H1 (cell line): Measurements from ENCODE around the gene UMOD. TPM values are rescaled to one million over a fixed set of nuclear protein-coding genes. Genes with fewer than 3 reads are reported as not detected.

ENCODE experiments used
- CTCF ChIA-PET: fragments of 300-600 bp; sonication (Branson Sonifier 250); formaldehyde crosslinking; loops from one replicate; lab custom pipeline; 2021; ENCODE audit not compliant: partially characterized antibody; lab: Charles Lee
- POLR2A ChIA-PET: fragments of 300-600 bp; sonication (Branson Sonifier 250); formaldehyde crosslinking; loops from one replicate; lab custom pipeline; 2021; ENCODE audit warnings: inconsistent platforms; ENCODE audit not compliant: partially characterized antibody; lab: Charles Lee
- DNase-seq, 2 experiments: peaks; one replicate each; pipeline versions ENCODE4 v3.0.0 to v3.0.0-alpha.2; 2010 to 2022; ENCODE audit warnings: low spot score in 2 of 2, low read depth in 1 of 2, mixed read lengths in 1 of 2
- FAIRE-seq: peaks from 2 replicates; lab custom pipeline; 2011; peaks lifted over from hg19 to GRCh38; lab: Jason Lieb, UNC
- H2AFZ ChIP-seq: 2 replicates; pipeline ENCODE4 v1.8.1; 2012; ENCODE audit warnings: low read length, inconsistent platforms
- H2AK5ac ChIP-seq: 2 replicates; pipeline ENCODE4 v1.6.1; 2013; ENCODE audit warnings: low read depth, low read length
- H2BK120ac ChIP-seq: replicated peaks from 2 replicates; pipeline ENCODE3; 2013; ENCODE audit warnings: low read depth, low read length, inconsistent platforms
- H2BK12ac ChIP-seq: 2 replicates; pipeline ENCODE4 v1.6.1; 2013; ENCODE audit warnings: low read depth, low read length
- H2BK15ac ChIP-seq: 2 replicates; pipeline ENCODE4 v1.6.1; 2013; ENCODE audit warnings: low read length
- H2BK20ac ChIP-seq: 2 replicates; pipeline ENCODE4 v1.6.1; 2013; ENCODE audit warnings: low read length
- H2BK5ac ChIP-seq: 2 replicates; pipeline ENCODE4 v1.6.1; 2013; ENCODE audit warnings: low read depth, low read length
- H3K14ac ChIP-seq: 2 replicates; pipeline ENCODE4 v1.6.1; 2013; ENCODE audit warnings: inconsistent platforms; ENCODE audit not compliant: insufficient read length
- H3K18ac ChIP-seq: 2 replicates; pipeline ENCODE4 v1.6.1; 2013; ENCODE audit warnings: low read length; ENCODE audit errors: extremely low read depth
- H3K23ac ChIP-seq: 2 replicates; pipeline ENCODE4 v1.6.1; 2013; ENCODE audit warnings: inconsistent platforms; ENCODE audit not compliant: insufficient read length
- H3K23me2 ChIP-seq: 2 replicates; pipeline ENCODE4 v1.6.1; 2013; ENCODE audit warnings: low read depth, low read length
- H3K27ac ChIP-seq: 2 replicates; pipeline ENCODE4 v1.6.1; 2011; ENCODE audit warnings: low read depth, low read length, inconsistent platforms
- H3K27me3 ChIP-seq, 4 experiments: replicated peaks in 1 of 4; 1 replicate in 1 of 4; 2 replicates in 3 of 4; pipeline versions ENCODE4 v1.6.1 to v1.8.1; 2011 to 2013; ENCODE audit warnings: low read length in 3 of 4, mild to moderate bottlenecking in 3 of 4, inconsistent platforms in 2 of 4, mixed read lengths in 2 of 4, moderate library complexity in 1 of 4; ENCODE audit not compliant: control insufficient read depth in 3 of 4, insufficient read depth in 3 of 4; ENCODE audit errors: extremely low read depth in 1 of 4
- H3K36me3 ChIP-seq, 4 experiments: 2 replicates each; pipeline versions ENCODE4 v1.6.1 to v1.8.1; 2011 to 2013; ENCODE audit warnings: mild to moderate bottlenecking in 4 of 4, low read length in 3 of 4, moderate library complexity in 2 of 4, control low read depth in 1 of 4, inconsistent platforms in 1 of 4; ENCODE audit not compliant: insufficient read depth in 4 of 4, control insufficient read depth in 2 of 4
- H3K4ac ChIP-seq: replicated peaks from 2 replicates; pipeline ENCODE3; 2013; ENCODE audit warnings: low read length, low read depth, mixed read lengths, inconsistent platforms; ENCODE audit not compliant: insufficient read length
- H3K4me1 ChIP-seq, 4 experiments: replicated peaks in 1 of 4; 1 replicate in 1 of 4; 2 replicates in 3 of 4; pipeline versions ENCODE4 v1.6.1 to v1.8.1; 2011 to 2013; ENCODE audit warnings: low read length in 3 of 4, inconsistent platforms in 2 of 4, mixed read lengths in 1 of 4; ENCODE audit not compliant: insufficient read depth in 4 of 4, control insufficient read depth in 3 of 4
- H3K4me2 ChIP-seq, 2 experiments: 2 replicates each; pipeline versions ENCODE4 v1.6.1 to v1.8.1; 2011 to 2013; ENCODE audit warnings: low read depth in 2 of 2, low read length in 2 of 2, control low read depth in 1 of 2, inconsistent platforms in 1 of 2, mild to moderate bottlenecking in 1 of 2; ENCODE audit not compliant: insufficient read depth in 1 of 2
- H3K4me3 ChIP-seq, 4 experiments: fragments of 200-600, 300-600 bp in 1 of 4; sonication (generic), shearing (Covaris generic), sonication (Bioruptor Twin) in 1 of 4; 2 replicates each; pipeline versions ENCODE4 v1.5.1 to v1.8.1; 2011 to 2016; ENCODE audit warnings: low read length in 4 of 4, low read depth in 3 of 4, control low read depth in 2 of 4, inconsistent platforms in 2 of 4, mild to moderate bottlenecking in 2 of 4, mixed read lengths in 1 of 4, moderate library complexity in 1 of 4; ENCODE audit not compliant: insufficient read depth in 2 of 4; ENCODE audit errors: extremely low read depth in 1 of 4
- H3K56ac ChIP-seq: replicated peaks from 2 replicates; pipeline ENCODE3; 2013; ENCODE audit warnings: low read depth, mild to moderate bottlenecking, mixed read lengths, low read length, inconsistent platforms; ENCODE audit not compliant: insufficient read length
- H3K79me1 ChIP-seq: 2 replicates; pipeline ENCODE4 v1.6.1; 2013; ENCODE audit warnings: low read depth, low read length, control low read depth
- H3K79me2 ChIP-seq, 2 experiments: 2 replicates each; pipeline versions ENCODE4 v1.6.1 to v1.8.1; 2012 to 2013; ENCODE audit warnings: low read length in 2 of 2, mild to moderate bottlenecking in 2 of 2, inconsistent platforms in 1 of 2; ENCODE audit not compliant: insufficient read depth in 2 of 2, control insufficient read depth in 1 of 2
- H3K9ac ChIP-seq, 4 experiments: replicated peaks in 1 of 4; 1 replicate in 1 of 4; 2 replicates in 3 of 4; pipeline versions ENCODE4 v1.6.1 to v1.8.1; 2011 to 2013; ENCODE audit warnings: low read depth in 3 of 4, low read length in 3 of 4, control low read depth in 2 of 4, mild to moderate bottlenecking in 2 of 4, moderate library complexity in 2 of 4, inconsistent platforms in 1 of 4; ENCODE audit errors: extremely low read depth in 1 of 4
- H3K9me3 ChIP-seq, 2 experiments: 2 replicates each; pipeline versions ENCODE4 v1.6.1 to v1.8.1; 2012 to 2013; ENCODE audit warnings: mild to moderate bottlenecking in 2 of 2, moderate library complexity in 2 of 2, control low read depth in 1 of 2, inconsistent platforms in 1 of 2, low read depth in 1 of 2, low read length in 1 of 2, mixed read lengths in 1 of 2; ENCODE audit not compliant: insufficient read depth in 2 of 2
- H4K20me1 ChIP-seq, 2 experiments: replicated peaks in 1 of 2; 2 replicates each; pipeline versions ENCODE3 to v1.8.1; 2011 to 2013; ENCODE audit warnings: inconsistent platforms in 2 of 2, low read length in 2 of 2, mild to moderate bottlenecking in 1 of 2; ENCODE audit not compliant: insufficient read depth in 2 of 2, control insufficient read depth in 1 of 2
- H4K5ac ChIP-seq: 2 replicates; pipeline ENCODE4 v1.6.1; 2013; ENCODE audit warnings: low read length, low read depth, mixed read lengths, inconsistent platforms; ENCODE audit not compliant: insufficient read length
- H4K8ac ChIP-seq: 2 replicates; pipeline ENCODE4 v1.8.0; 2013; ENCODE audit warnings: mild to moderate bottlenecking, moderate library complexity, low read length, inconsistent platforms; ENCODE audit not compliant: insufficient read depth; ENCODE audit errors: extremely low read depth
- H4K91ac ChIP-seq: replicated peaks from 2 replicates; pipeline ENCODE3; 2013; ENCODE audit warnings: low read length, mixed read lengths, inconsistent platforms; ENCODE audit not compliant: insufficient read length
- TAF1 ChIP-seq: IDR thresholded peaks from 2 replicates; pipeline ENCODE4 v1.6.1; 2011; ENCODE audit warnings: mild to moderate bottlenecking, low read depth, low read length
- WGBS, 2 experiments: shearing (Covaris generic) in 1 of 2; methylation state at CpG; one replicate each; pipeline versions ENCODE4 v1.1.6 to v1.1.7; 2013 to 2015; ENCODE audit warnings: low lambda C conversion rate in 2 of 2, mixed read lengths in 2 of 2, inconsistent platforms in 1 of 2, low coverage in 1 of 2, missing lambda C conversion rate in 1 of 2; ENCODE audit not compliant: insufficient replicate concordance in 2 of 2, insufficient coverage in 1 of 2, insufficient read length in 1 of 2; ENCODE audit errors: extremely low coverage in 1 of 2, missing lambda C conversion rate in 1 of 2; 5-methylcytosine and 5-hydroxymethylcytosine counted together
- polyA plus RNA-seq, 7 experiments: library from polyadenylated mRNA; depleted of rRNA in 3 of 7; stranded (reverse) in 5 of 7; unstranded in 2 of 7; fragments of >200 nt in 5 of 7; fragments of 200-250 nt in 2 of 7; gene quantifications; 1 replicate in 5 of 7; 2 replicates in 1 of 7; 4 replicates in 1 of 7; pipeline versions ENCODE4 v1.2.1 to v1.2.3, GENCODE V29; 2011 to 2013; ENCODE audit warnings: missing spikeins in 2 of 7, mixed read lengths in 2 of 7
- total RNA-seq: library from RNA; stranded (reverse); fragmentation: NEBNext Ultra II Directional; extraction: Animal tissue kit (Norgen Biotek cat#: 25700); gene quantifications from 2 replicates; pipeline ENCODE4 v1.2.1, GENCODE V29; 2021
- TF ChIP-seq, protein P1 (sequence below): IDR thresholded peaks from 2 replicates; pipeline ENCODE4 v1.6.1; 2012; ENCODE audit warnings: low read length, inconsistent platforms

Gene UMOD
- total and polyA plus RNA-seq, 2 of the 8 experiments (the other 6 are each of a cell fraction or from before 2014, with no cell fraction given), result not detected

DNA sequence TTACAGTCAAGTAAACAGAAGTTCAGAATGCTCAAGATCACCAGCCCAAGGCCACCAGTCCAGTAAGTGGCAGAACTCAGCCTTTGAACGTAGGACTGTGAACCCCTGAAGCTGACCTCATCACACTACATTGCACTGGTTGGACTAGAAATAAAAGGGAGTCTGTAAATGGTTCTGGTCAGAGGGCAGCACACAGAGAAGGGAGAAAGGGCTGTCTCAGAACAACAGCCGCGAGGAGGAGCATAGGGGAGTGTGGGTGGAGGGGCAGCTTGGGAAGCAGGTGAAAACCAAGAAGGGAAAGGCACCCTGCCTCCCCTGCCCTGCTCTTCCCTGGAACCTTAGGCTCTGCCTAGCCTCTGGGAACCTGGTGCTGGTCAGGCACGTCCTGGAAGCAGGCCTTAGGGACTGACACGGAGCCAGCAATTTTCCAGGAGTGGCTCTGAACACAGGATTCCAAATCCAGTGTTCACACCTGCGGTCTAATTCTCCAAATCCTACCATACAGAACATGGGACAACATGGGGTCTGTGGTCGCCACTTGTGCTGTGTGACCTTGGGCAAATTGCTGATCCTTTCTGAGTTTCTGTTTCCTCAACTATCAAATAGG, 45.1 kb upstream of the UMOD start:
- no peak overlapping the region for H3K14ac ChIP-seq
- H3K36me3 ChIP-seq, result no peaks in the 10 kb centered on the region
- H3K4me1 ChIP-seq, result peaks cover 0 to 1% (median 0%) of the 10 kb centered on the region in 4 experiments; a peak in 1 of 7 replicates
- H2BK120ac ChIP-seq, result no peak overlapping the region
- POLR2A ChIA-PET, result no interaction called here
- no peak overlapping the region for H3K18ac ChIP-seq
- no peaks in the 10 kb centered on the region for H3K79me1 ChIP-seq
- no peak overlapping the region for H2BK12ac ChIP-seq
- no peaks in the 10 kb centered on the region for H4K20me1 ChIP-seq
- no peaks in the 10 kb centered on the region for H3K23me2 ChIP-seq
- no peaks in the 10 kb centered on the region for H3K27me3 ChIP-seq
- CTCF ChIA-PET, result interaction anchor here (5.3 kb wide), 1 partner anchor 13 kb away, joined by 41 read pairs; no protein-coding TSS in a partner anchor
- H3K23ac ChIP-seq, result no peak overlapping the region
- DNase-seq (no peak), FAIRE-seq (no peak)
- no peak overlapping the region for H3K9ac ChIP-seq
- no peak overlapping the region for H3K4me3 ChIP-seq
- H2AFZ ChIP-seq, result no peak overlapping the region
- no peak overlapping the region for H2BK15ac ChIP-seq
- H4K5ac ChIP-seq, result no peak overlapping the region
- 97% methylated on average over 7 of the region's 7 CpGs; no CpG with 5 or more reads in 1 of the 2 experiments for WGBS, 2 experiments
- no peak overlapping the region for H4K91ac ChIP-seq
- no peak overlapping the region for H2BK20ac ChIP-seq
- H3K56ac ChIP-seq, result no peak overlapping the region
- no peak overlapping the region for H3K27ac ChIP-seq
- no peak overlapping the region for H3K4me2 ChIP-seq
- H2BK5ac ChIP-seq, result no peak overlapping the region
- H2AK5ac ChIP-seq, result no peak overlapping the region
- no peak for TF ChIP-seq TAF1
- TF ChIP-seq, protein P1, sequence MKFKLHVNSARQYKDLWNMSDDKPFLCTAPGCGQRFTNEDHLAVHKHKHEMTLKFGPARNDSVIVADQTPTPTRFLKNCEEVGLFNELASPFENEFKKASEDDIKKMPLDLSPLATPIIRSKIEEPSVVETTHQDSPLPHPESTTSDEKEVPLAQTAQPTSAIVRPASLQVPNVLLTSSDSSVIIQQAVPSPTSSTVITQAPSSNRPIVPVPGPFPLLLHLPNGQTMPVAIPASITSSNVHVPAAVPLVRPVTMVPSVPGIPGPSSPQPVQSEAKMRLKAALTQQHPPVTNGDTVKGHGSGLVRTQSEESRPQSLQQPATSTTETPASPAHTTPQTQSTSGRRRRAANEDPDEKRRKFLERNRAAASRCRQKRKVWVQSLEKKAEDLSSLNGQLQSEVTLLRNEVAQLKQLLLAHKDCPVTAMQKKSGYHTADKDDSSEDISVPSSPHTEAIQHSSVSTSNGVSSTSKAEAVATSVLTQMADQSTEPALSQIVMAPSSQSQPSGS, result no peak
- no peak overlapping the region for H3K4ac ChIP-seq
- no peaks in the 10 kb centered on the region for H3K9me3 ChIP-seq
- H3K79me2 ChIP-seq, result no peaks in the 10 kb centered on the region
- no peak overlapping the region; the same call in 1 of the 2 replicates for H4K8ac ChIP-seq
